ENCODE data around the gene SRGAP1. TPM values are rescaled to one million over a fixed set of nuclear protein-coding genes. Genes with fewer than 3 reads are reported as not detected.
A peak's percentile ranks its signal among the peaks of the same experiment; 100 is the strongest.

SRGAP1 gene
- total and polyA plus RNA-seq, 2 of the 13 experiments (the other 11 are each of a cell fraction or from before 2014, with no cell fraction given) = 1.6 to 3.4 TPM

DNA sequence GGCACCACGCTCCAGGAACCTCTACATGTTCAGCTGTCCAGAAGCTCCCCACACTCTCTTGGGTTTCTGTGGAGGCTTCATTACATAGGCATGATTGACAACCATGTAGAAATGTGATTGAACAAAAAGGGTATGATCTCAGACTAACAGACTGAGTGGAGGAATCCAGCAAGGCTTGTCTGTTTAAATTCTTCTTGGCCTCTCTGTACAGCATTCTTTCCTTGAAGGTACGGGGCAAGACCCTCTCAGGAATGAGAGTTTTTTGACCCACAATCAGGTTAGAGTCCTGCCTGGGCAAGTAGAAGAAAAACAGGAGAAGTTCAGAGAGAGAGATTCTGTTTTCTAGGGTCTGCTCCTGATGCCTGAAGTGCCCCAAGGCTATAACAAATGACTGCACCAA, 40.9 kb downstream of the SRGAP1 start (continued):
- TF ChIP-seq SIX4 (CRISPR knock-in tag; IDR thresholded peaks at IDR 0.05) (no peak), ZSCAN9 (CRISPR knock-in tag; IDR thresholded peaks at IDR 0.05; ENCODE audit: borderline replicate concordance) (no peak), ERF (CRISPR knock-in tag; IDR thresholded peaks at IDR 0.05) (no peak), IRF9 (CRISPR knock-in tag; IDR thresholded peaks at IDR 0.05; ENCODE audit: borderline replicate concordance) (no peak), MXD4 (CRISPR knock-in tag; IDR thresholded peaks at IDR 0.05) (no peak), CENPT (CRISPR knock-in tag; IDR thresholded peaks at IDR 0.05; ENCODE audit: low read depth) (no peak)
- TF ChIP-seq, protein P1, sequence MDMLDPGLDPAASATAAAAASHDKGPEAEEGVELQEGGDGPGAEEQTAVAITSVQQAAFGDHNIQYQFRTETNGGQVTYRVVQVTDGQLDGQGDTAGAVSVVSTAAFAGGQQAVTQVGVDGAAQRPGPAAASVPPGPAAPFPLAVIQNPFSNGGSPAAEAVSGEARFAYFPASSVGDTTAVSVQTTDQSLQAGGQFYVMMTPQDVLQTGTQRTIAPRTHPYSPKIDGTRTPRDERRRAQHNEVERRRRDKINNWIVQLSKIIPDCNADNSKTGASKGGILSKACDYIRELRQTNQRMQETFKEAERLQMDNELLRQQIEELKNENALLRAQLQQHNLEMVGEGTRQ (IDR thresholded peaks at IDR 0.05; ENCODE audit: low read depth, low read length) = no peak
- TF ChIP-seq, protein P1 (CRISPR knock-in tag; IDR thresholded peaks at IDR 0.05; ENCODE audit: borderline replicate concordance) = no peak

DNA sequence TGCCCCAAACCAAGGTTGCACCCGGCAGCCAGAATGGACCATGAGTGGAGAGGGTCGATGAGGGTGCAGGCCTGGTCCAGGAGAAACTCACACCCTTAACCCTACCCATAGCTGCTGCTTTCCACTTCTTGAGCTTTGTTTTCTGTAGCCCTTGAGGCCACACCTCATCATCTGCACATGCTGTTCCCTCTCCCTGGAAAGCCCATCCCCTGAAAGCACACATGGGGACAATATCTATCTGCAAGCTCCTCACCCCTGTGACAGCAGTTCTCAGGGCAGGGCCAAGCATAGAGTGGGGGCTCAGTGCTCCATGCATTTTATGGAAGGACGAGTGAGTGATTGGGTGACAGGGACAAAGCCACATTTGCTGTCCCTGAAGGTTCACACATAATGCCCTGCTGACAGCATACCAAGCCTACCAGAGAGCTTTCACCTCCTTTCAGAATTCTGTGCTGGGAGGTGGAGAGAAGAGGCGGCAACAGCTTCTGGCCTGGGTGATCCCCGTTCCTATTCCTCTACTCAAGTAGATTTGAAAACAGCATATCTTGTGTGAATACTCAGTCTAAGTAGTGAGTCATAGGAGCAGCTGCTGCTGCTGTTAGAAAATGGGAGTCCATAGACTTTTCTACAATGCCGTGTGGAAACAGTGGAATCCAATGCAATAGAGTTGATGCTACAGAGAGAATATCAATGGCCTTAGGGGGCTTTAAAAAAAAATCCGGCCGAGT, 44.6 kb downstream of the SRGAP1 start:
- DNase-seq (ENCODE audit: low spot score) (no peak), FAIRE-seq (no peak), ATAC-seq (peak; percentile 27)
- H3K4me3 ChIP-seq (replicated peaks in 1 of 3; ENCODE audit: insufficient read depth in 1 of 3, low read depth in 2 of 3, low read length in 3 of 3) = no peak overlapping the region
- no peaks in the 10 kb centered on the region for H3K36me3 ChIP-seq (replicated peaks in 1 of 2; ENCODE audit: control insufficient read depth in 1 of 2, insufficient read depth in 2 of 2, low read length in 2 of 2)
- H3K4me1 ChIP-seq (ENCODE audit: insufficient read depth, low read length) = peaks cover 46% of the 10 kb centered on the region
- peak overlapping the region; percentile 39 for H3K27ac ChIP-seq (ENCODE audit: extremely low read length, insufficient read depth, low read length)
- intact Hi-C loops (cut with micrococcal nuclease; ENCODE audit: unreplicated experiment) = loop anchor here (5.0 kb wide), 1 partner anchor 42 kb away; no protein-coding TSS in a partner anchor
- H4K20me1 ChIP-seq (ENCODE audit: insufficient read depth, low read length) = no peaks in the 10 kb centered on the region
- BruUV-seq (replicated peaks) = no TSS peak
- H2AFZ ChIP-seq (ENCODE audit: low read length) = no peak overlapping the region
- POLR2A ChIA-PET = interaction anchor here (0.9 to 2.7 kb wide), 10 partner anchors 9 to 61 kb away, joined by 3 to 11 read pairs (median 5); partner anchors contain the start of gene SRGAP1
- in situ Hi-C loops (cut with HindIII; ENCODE audit: extremely low pct_ligation_motif_present, low pct_unique_long_range_greater_than_20kb) = no loop called here
- 0 out of 2 replicates have a peak overlapping the region, but pooled peaks have one; percentile 27 for H3K9ac ChIP-seq (ENCODE audit: insufficient read depth, low read depth, low read length)
- no peaks in the 10 kb centered on the region for H3K79me2 ChIP-seq (ENCODE audit: insufficient read depth, low read length)
- H3K4me2 ChIP-seq (ENCODE audit: low read depth, low read length) = peak overlapping the region; percentile 54
- H3K27me3 ChIP-seq (ENCODE audit: control insufficient read depth in 1 of 2, insufficient read depth in 2 of 2, low read length in 2 of 2) = no peaks in the 10 kb centered on the region
- WGBS (ENCODE audit: low lambda C conversion rate) = 41% methylated on average over 5 of the region's 8 CpGs
- no peaks in the 10 kb centered on the region for H3K9me3 ChIP-seq (ENCODE audit: low read length)
- CTCF ChIA-PET (ENCODE audit: low intra/inter-chr PET ratio, low total read pairs) = no interaction called here
- TF ChIP-seq RERE (CRISPR knock-in tag; IDR thresholded peaks at IDR 0.05; ENCODE audit: low read depth) (no peak), KDM6A (CRISPR knock-in tag; IDR thresholded peaks at IDR 0.05; ENCODE audit: low read depth) (no peak), ZBTB39 (CRISPR knock-in tag; IDR thresholded peaks at IDR 0.05) (no peak)
